SK-N-SH (cell line): Measurements from ENCODE around the gene MTF2.

Source experiments
- CTCF ChIP-seq: fragments of 200-600 bp; sonication (generic); IDR thresholded peaks from 2 replicates; pipeline ENCODE4 v1.6.1; 2017; ENCODE audit warnings: antibody characterized with exemption, mild to moderate bottlenecking, moderate library complexity
- EP300 ChIP-seq, 2 experiments: IDR thresholded peaks; 2 replicates each; pipeline versions ENCODE4 v1.4.0 to v1.6.1; 2012; ENCODE audit warnings: borderline replicate concordance in 1 of 2, low read depth in 1 of 2, low read length in 1 of 2
- RXRA ChIP-seq: IDR thresholded peaks from 2 replicates; pipeline ENCODE4 v1.4.0; 2012; ENCODE audit warnings: low read depth, mild to moderate bottlenecking, borderline replicate concordance
- YY1 ChIP-seq: IDR thresholded peaks from 2 replicates; pipeline ENCODE4 v1.4.0; 2012; ENCODE audit warnings: low read depth, mild to moderate bottlenecking

GRCh38 chr1:93095804-93096585, 16.9 kb downstream of the MTF2 start:
- TF ChIP-seq CTCF (no peak), YY1 (no peak), RXRA (no peak), EP300 (IDR thresholded peaks at IDR 0.05; ENCODE audit: borderline replicate concordance in 1 of 2, low read depth in 1 of 2, low read length in 1 of 2) (no peak)
